ENCODE data around the gene PRTFDC1.
"Not testable (repeated sequence)": the region's sequence is repeated elsewhere in the genome, so short reads cannot be mapped to it uniquely, and the experiment has no call there.

PRTFDC1 gene, protein sequence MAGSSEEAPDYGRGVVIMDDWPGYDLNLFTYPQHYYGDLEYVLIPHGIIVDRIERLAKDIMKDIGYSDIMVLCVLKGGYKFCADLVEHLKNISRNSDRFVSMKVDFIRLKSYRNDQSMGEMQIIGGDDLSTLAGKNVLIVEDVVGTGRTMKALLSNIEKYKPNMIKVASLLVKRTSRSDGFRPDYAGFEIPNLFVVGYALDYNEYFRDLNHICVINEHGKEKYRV

GRCh38 chr10:24952143-24952706 is at the start of gene PRTFDC1:
Gene PRTFDC1, minus strand, starts transcription at chr10:24952606. Its CDS starts 31 bp downstream, at chr10:24952575.
- DNase-seq (ENCODE audit: low spot score) = peak; percentile 39

GRCh38 chr10:24998044-24998443 is 45.6 kb upstream of the PRTFDC1 start:
- DNase-seq (ENCODE audit: low spot score) = no peak

- no peak for DNase-seq (ENCODE audit: low spot score)
Measured at GRCh38 chr10:24995072-24995471, 42.7 kb upstream of the PRTFDC1 start.

GRCh38 chr10:24993237-24993958 is 41.0 kb upstream of the PRTFDC1 start:
- DNase-seq (ENCODE audit: low spot score) = no peak

DNA sequence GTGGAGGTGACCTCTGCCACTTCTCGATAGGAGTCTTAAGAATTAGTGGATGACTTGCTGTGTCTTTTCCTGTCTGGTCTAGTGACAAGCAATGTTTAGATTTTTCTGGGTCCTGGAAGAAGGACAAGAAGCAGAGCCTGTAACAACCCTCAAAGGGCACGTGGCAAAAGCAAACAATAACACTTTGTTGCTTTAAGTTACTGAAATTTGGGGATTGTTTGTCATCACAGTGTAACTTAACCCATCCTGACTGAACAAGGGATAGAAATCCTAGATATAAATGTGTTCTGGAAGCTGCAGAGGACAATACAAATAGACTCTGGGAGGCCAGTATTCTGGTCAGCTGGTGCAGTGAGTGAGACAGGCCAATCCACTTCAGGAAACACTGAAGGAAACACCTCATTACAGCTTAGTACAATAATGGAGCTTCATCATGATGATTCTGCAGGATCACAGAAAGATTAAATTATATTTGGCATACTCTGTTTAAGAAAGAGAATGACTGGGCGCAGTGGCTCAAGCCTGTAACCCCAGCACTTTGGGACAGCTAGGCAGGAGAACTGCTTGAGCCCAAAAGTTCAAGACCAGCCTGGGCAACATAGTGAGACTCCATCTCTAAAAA is 40.2 kb upstream of the PRTFDC1 start:
- no peak for DNase-seq (ENCODE audit: low spot score)

GRCh38 chr10:24991298-24991697 is 38.9 kb upstream of the PRTFDC1 start:
- no peak for DNase-seq (ENCODE audit: low spot score)

DNA sequence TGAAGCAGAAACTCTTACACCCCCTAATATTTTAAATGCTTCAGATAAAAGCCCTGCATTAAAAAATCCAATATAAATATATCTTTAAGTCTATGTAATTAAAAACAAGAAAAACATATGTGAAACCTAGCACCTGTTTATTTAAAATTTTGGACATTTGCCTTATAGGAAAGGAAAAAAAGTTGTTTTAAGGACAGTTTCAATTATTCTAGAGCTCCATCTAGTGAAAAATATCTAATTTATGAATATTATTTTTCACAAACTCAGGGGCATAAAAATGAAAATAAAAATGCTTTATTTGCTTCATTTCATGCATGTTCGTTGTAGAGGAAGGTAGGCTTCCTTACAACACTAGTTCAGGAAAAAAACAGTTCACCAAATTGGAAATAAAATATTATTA is 37.5 kb upstream of the PRTFDC1 start:
- DNase-seq (ENCODE audit: low spot score) = no peak

DNA sequence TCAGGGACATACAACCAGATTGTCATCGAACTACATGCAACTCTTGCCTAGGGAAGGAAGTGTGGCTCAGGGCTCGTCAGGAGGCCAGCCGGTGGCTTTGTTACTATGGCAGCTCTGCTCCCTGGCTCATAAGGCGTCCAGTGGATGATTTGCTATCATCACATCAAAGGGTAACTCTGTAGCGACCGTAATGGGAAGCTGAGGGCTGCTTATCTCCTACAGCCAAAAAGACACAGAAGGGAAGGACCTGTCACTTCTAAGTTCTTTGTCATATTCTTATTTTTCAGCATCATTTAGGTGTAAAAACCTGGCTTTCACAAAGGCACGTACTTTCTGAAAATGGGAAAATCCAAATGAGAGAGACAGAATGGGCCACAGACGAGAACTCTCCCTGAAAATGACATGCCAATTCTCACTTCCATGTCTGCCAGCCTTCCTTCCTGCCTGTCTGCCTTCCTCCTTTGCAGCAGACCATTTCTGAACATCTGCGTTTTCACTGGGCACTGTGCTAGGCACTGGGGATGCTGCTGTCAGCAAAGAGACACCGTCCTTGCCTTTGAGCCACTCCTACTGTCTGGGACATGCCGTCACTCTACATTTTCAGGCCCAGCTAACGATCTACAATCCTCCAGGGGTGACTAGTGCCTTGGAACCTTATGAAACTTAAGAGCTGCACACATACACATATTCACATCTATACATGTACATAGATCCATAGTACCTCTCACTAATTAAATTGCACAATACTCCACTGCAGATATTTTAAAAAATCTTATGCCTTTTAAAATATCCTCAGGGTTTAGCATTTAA is 36.6 kb upstream of the PRTFDC1 start:
- no peak for DNase-seq (ENCODE audit: low spot score)

DNA sequence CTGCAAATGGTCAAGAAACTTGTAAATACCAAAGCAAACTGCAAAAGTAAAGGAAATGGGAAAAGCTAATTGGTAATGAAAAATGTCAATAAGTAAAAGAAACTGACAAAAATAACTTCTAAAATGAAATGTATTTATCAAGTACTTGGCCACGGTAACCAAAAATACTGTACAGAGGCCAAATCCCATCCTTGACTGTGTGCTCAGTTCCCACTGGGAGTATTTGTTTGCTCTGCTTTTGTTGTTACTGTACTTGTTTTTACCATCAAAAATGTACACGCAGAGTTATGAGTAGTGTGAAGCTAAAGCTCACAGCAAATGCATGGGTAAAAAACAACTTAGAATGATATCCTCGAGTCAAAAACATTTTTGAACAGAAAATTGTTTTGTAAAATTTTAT is 32.5 kb upstream of the PRTFDC1 start:
- no peak for DNase-seq (ENCODE audit: low spot score)

GRCh38 chr10:24983946-24984345 is 31.5 kb upstream of the PRTFDC1 start:
- no peak for DNase-seq (ENCODE audit: low spot score)

GRCh38 chr10:24983130-24983529 is 30.7 kb upstream of the PRTFDC1 start:
- no peak for DNase-seq (ENCODE audit: low spot score)

DNA sequence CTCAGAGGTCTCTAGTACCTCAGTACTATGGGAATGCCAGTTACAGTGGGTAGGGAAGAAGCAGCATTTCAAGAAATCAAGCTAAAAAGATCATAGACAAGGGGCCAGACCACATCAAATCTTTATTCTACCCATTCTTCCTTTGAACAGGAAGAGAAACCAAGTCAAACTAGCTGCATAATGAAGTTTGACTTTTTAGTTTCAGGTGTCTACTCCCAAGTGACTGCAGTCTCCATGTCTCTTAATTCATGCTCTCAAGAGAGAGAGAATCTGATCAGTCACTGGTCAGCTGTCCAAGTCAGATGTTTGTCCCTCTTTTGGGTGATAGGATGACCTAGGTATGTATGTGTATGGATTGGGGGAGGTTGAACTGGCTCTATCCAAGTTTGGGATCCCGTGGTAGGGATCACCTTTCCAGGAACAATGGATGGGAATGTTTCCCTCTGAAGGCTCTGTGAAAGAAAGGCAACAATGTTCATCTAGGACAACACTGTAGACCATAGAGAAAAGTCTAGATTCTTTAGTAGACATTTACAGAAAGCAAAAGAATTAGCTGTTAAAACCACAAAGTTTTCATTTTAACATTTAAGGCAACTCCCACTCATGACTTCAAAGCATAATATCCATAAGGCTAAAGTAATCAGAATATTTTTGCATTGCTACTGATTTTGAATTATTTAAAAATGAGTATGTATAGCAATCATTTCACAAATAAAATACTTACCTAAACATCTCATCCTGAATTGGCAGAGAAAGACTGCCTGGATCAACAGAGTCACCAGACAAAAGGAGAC is 30.1 kb upstream of the PRTFDC1 start:
- DNase-seq (ENCODE audit: low spot score) = no peak

DNA sequence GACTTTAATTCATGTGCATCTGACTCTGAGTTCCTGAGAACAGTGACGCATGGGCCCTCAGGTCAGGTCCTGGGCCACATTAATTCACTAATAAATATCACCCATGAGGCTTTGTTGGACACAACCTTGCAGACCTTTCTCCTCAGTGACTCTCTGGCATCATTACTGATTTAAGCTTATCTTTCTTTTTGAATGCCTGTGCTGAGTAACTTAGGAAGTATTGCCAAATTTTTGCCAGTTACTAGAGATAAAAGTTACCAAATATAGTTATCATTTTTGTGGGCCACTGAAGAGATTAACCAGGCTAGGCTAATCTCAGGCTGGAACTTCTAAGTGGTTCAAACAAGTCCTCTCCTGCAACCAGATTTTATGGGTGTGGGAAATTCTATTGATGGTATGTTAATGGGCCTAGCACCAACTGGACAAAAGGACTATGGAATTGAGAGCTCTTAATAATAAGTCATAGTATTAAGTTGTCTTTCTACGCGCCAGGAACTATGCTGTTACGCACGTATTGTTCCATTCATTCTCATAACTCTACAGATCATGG is 28.8 kb upstream of the PRTFDC1 start:
- no peak for DNase-seq (ENCODE audit: low spot score)

GRCh38 chr10:24979685-24980084 is 27.3 kb upstream of the PRTFDC1 start:
- DNase-seq (ENCODE audit: low spot score) = no peak

DNA sequence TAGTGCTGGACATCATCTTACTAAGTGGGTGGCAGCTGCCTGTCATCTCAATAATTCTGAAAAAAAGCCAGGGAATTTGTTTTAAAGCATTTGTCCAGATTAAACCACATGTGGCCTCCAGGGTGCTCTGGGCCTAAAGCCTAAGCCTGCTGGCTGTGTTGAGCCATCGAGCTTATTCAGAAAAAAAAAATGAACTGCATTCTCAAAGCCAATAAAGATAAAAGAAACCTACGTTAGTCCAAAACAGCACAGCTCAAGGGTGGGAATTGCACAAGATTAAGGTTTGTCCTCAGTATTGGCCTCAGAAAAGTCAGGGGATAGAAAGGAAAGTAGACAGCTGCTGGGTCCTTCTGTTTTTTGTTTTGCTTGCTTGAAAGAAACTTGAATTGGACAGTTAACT is 22.6 kb upstream of the PRTFDC1 start:
- no peak for DNase-seq (ENCODE audit: low spot score)

GRCh38 chr10:24973163-24973562 is 20.8 kb upstream of the PRTFDC1 start:
- DNase-seq (ENCODE audit: low spot score) = no peak

- no peak for DNase-seq (ENCODE audit: low spot score)
Measured at GRCh38 chr10:24971374-24971773, 19.0 kb upstream of the PRTFDC1 start.

- no peak for DNase-seq (ENCODE audit: low spot score)
Measured at GRCh38 chr10:24969841-24970281, 17.5 kb upstream of the PRTFDC1 start.

GRCh38 chr10:24968951-24969350 is 16.5 kb upstream of the PRTFDC1 start:
- DNase-seq (ENCODE audit: low spot score) = not testable (repeated sequence)

DNA sequence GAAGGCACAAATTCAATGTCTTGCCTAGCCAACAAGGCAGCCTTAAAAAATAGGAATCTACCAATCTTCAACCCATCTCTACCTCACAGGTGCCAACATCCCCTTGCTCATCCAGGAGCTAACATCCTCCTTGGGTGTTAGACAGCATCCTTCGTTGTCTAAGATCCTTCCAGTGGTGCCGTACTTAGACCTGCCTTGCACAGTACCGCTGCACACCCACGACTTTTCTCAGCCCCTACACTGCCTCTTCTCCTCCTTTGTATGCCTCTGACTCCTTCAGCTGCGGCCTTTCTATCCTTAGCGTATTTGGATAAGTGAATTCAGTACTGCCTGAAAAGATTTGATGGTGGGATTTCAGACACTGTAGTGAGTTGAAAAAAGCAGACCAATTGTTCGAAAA is 15.9 kb upstream of the PRTFDC1 start:
- no peak for DNase-seq (ENCODE audit: low spot score)

- no peak for DNase-seq (ENCODE audit: low spot score)
Measured at GRCh38 chr10:24966962-24967481, 14.6 kb upstream of the PRTFDC1 start.

Data from cerebellar cortex (tissue), 1 donor.